Lower leg skin (tissue), 3 donors: ENCODE results near the gene LINGO4.

Experiments used
- POLR2A ChIP-seq, 2 donors: fragments of 450-650 bp; IDR thresholded peaks; one replicate each; pipeline ENCODE4 v1.6.1; 2016 to 2017; ENCODE audit warnings: antibody characterized with exemption in 2 of 2, mild to moderate bottlenecking in 1 of 2, moderate library complexity in 1 of 2
- TF ChIP-seq, protein P1 (sequence below), 3 donors: fragments of 450-650 bp; IDR thresholded peaks; one replicate each; pipeline ENCODE4 v1.5.1; 2016; ENCODE audit warnings: antibody characterized with exemption in 3 of 3, mild to moderate bottlenecking in 3 of 3, moderate library complexity in 2 of 3

DNA sequence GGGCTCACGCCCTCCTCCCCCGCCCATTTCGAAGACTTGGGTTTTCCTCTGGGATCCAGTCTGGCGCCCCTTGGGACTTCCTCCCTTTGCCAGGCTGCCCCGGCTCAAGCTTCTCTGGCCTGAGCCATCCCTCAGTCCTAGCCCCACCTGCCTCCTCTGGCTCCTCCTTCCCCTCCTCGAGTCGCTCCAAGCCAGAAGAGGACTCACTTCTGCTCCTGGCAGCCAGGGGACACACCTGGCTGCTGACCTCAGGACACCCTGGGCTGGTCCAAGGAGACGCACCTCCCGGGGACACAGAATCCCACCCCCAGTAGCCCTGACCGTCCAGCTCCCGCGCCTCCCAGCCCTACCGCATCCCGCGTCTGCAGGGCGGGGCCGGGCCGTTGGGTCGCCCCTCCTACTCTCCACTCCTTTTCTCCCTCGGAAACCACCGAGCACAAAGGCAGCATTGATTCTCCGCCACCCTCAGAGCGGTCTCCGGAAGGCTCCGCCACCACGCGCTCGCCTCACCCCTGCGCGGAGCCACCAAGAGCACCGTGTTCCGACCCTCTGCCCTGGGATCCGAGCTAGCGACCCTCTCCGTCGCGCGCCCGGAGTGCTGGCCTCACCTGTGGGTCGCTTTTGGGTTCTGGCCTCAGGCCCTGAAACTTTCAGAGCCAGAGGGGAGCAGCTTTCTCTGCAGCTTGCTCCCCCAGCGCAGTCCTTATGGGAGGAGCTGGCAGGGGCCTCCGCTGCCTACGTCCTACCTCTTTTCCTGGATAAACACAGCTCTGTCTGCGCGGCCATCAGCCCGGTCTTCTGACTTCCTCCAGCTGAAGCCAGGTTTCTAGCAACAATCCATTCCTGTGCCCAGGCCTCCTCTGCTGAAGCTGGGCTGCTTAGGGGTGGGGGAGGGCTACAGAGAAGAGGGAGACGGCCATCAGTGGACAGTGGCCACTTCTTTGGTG is 34.5 kb upstream of the LINGO4 start, which contains the start of gene C2CD4D:
- TF ChIP-seq, protein P1, sequence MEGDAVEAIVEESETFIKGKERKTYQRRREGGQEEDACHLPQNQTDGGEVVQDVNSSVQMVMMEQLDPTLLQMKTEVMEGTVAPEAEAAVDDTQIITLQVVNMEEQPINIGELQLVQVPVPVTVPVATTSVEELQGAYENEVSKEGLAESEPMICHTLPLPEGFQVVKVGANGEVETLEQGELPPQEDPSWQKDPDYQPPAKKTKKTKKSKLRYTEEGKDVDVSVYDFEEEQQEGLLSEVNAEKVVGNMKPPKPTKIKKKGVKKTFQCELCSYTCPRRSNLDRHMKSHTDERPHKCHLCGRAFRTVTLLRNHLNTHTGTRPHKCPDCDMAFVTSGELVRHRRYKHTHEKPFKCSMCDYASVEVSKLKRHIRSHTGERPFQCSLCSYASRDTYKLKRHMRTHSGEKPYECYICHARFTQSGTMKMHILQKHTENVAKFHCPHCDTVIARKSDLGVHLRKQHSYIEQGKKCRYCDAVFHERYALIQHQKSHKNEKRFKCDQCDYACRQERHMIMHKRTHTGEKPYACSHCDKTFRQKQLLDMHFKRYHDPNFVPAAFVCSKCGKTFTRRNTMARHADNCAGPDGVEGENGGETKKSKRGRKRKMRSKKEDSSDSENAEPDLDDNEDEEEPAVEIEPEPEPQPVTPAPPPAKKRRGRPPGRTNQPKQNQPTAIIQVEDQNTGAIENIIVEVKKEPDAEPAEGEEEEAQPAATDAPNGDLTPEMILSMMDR (IDR thresholded peaks at IDR 0.05), result no peak
- no peak for TF ChIP-seq POLR2A (IDR thresholded peaks at IDR 0.05)
